ENCODE measurements around the gene SIN3B.
"Not testable (repeated sequence)": the region's sequence is repeated elsewhere in the genome, so short reads cannot be mapped to it uniquely, and the experiment has no call there.

The SIN3B gene

DNA sequence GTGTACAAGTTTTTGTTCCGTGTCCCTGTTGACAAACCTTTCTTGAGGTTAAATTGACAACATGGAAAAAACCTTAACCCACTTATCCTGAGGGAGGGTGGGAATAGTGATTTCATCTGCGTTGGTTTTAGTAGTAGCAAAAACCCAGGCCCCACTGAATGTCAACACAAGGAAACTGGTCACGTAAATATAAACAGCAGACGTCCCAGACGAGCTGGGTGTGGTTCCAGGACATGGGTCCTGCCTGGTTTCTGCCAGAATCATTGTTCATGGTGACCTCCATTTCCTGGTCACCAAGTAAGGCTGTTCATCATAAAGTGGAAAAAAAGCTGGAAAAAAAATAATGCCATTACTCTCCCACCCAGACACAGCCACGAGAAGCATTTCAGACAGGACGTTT lies 42.7 kb downstream of the SIN3B start:
- Histone ChIP-seq H3K36me3 (ENCODE audit: low read depth) (peaks cover 62% of the 10 kb centered on the region), H3K27ac (ENCODE audit: poor library complexity, severe bottlenecking) (no peak overlapping the region), H3K4me1 (ENCODE audit: insufficient read depth, poor library complexity, severe bottlenecking) (no peaks in the 10 kb centered on the region), H3K4me3 (ENCODE audit: severe bottlenecking) (no peak overlapping the region), H3K9me3 (ENCODE audit: severe bottlenecking) (no peaks in the 10 kb centered on the region), H3K27me3 (ENCODE audit: insufficient read depth, poor library complexity, severe bottlenecking) (no peaks in the 10 kb centered on the region)
- no peak for TF ChIP-seq CTCF (IDR thresholded peaks at IDR 0.05; ENCODE audit: poor library complexity, severe bottlenecking)
- ATAC-seq (ENCODE audit: low read depth) (no peak), DNase-seq (ENCODE audit: low spot score) (no peak)

- TF ChIP-seq CTCF (IDR thresholded peaks at IDR 0.05; ENCODE audit: poor library complexity, severe bottlenecking): no peak
- H3K27ac ChIP-seq (ENCODE audit: poor library complexity, severe bottlenecking): no peak overlapping the region
- DNase-seq (ENCODE audit: low spot score) (no peak), ATAC-seq (ENCODE audit: low read depth) (no peak)
- H3K9me3 ChIP-seq (ENCODE audit: severe bottlenecking): no peaks in the 10 kb centered on the region
- peaks cover 63% of the 10 kb centered on the region for H3K36me3 ChIP-seq (ENCODE audit: low read depth)
- H3K4me1 ChIP-seq (ENCODE audit: insufficient read depth, poor library complexity, severe bottlenecking): no peaks in the 10 kb centered on the region
- H3K27me3 ChIP-seq (ENCODE audit: insufficient read depth, poor library complexity, severe bottlenecking): no peaks in the 10 kb centered on the region
- no peak overlapping the region for H3K4me3 ChIP-seq (ENCODE audit: severe bottlenecking)
These were observed 43.5 kb downstream of the SIN3B start for GRCh38 chr19:16872728-16873127.

GRCh38 chr19:16873594-16873993 lies 44.4 kb downstream of the SIN3B start:
- DNase-seq (ENCODE audit: low spot score): no peak
- ATAC-seq (ENCODE audit: low read depth): no peak
- Histone ChIP-seq H3K27ac (ENCODE audit: poor library complexity, severe bottlenecking) (no peak overlapping the region), H3K4me3 (ENCODE audit: severe bottlenecking) (no peak overlapping the region), H3K9me3 (ENCODE audit: severe bottlenecking) (no peaks in the 10 kb centered on the region), H3K27me3 (ENCODE audit: insufficient read depth, poor library complexity, severe bottlenecking) (no peaks in the 10 kb centered on the region), H3K36me3 (ENCODE audit: low read depth) (peaks cover 56% of the 10 kb centered on the region), H3K4me1 (ENCODE audit: insufficient read depth, poor library complexity, severe bottlenecking) (no peaks in the 10 kb centered on the region)
- no peak for TF ChIP-seq CTCF (IDR thresholded peaks at IDR 0.05; ENCODE audit: poor library complexity, severe bottlenecking)

- TF ChIP-seq CTCF (IDR thresholded peaks at IDR 0.05; ENCODE audit: poor library complexity, severe bottlenecking): no peak
- peaks cover 62% of the 10 kb centered on the region for H3K36me3 ChIP-seq (ENCODE audit: low read depth)
- no peaks in the 10 kb centered on the region for H3K27me3 ChIP-seq (ENCODE audit: insufficient read depth, poor library complexity, severe bottlenecking)
- no peak overlapping the region for H3K4me3 ChIP-seq (ENCODE audit: severe bottlenecking)
- no peaks in the 10 kb centered on the region for H3K4me1 ChIP-seq (ENCODE audit: insufficient read depth, poor library complexity, severe bottlenecking)
- no peaks in the 10 kb centered on the region for H3K9me3 ChIP-seq (ENCODE audit: severe bottlenecking)
- DNase-seq (ENCODE audit: low spot score) (no peak), ATAC-seq (ENCODE audit: low read depth) (no peak)
- H3K27ac ChIP-seq (ENCODE audit: poor library complexity, severe bottlenecking): peak overlapping the region; percentile 24
These were observed 45.2 kb downstream of the SIN3B start for GRCh38 chr19:16874250-16874977.

GRCh38 chr19:16874978-16875299 lies 45.7 kb downstream of the SIN3B start:
- ATAC-seq (ENCODE audit: low read depth); H3K4me1 ChIP-seq (ENCODE audit: insufficient read depth, poor library complexity, severe bottlenecking); DNase-seq (ENCODE audit: low spot score); H3K27me3 ChIP-seq (ENCODE audit: insufficient read depth, poor library complexity, severe bottlenecking); H3K4me3 ChIP-seq (ENCODE audit: severe bottlenecking); H3K9me3 ChIP-seq (ENCODE audit: severe bottlenecking): not testable (repeated sequence)
- H3K27ac ChIP-seq (ENCODE audit: poor library complexity, severe bottlenecking): peak overlapping the region; percentile 24
- H3K36me3 ChIP-seq (ENCODE audit: low read depth): peaks cover 60% of the 10 kb centered on the region

All from RWPE2 (cell line).